Stimulated activated CD4-positive, alpha-beta T cell treated with anti-CD3 and anti-CD28 coated beads, Interleukin-1b, Interleukin-23, amount 100 ng/mL, for 4 hours (primary cell): ENCODE data around the gene GIPC1.
A peak's percentile ranks its signal among the peaks of the same experiment; 100 is the strongest.
"Not testable (repeated sequence)": the region's sequence is repeated elsewhere in the genome, so short reads cannot be mapped to it uniquely, and the experiment has no call there.

Experiments used
- DNase-seq, 2 donors: peaks; one replicate each; pipeline ENCODE4 v3.0.0-alpha.2; 2020; ENCODE audit warnings: low read depth in 2 of 2

GIPC1 gene, protein sequence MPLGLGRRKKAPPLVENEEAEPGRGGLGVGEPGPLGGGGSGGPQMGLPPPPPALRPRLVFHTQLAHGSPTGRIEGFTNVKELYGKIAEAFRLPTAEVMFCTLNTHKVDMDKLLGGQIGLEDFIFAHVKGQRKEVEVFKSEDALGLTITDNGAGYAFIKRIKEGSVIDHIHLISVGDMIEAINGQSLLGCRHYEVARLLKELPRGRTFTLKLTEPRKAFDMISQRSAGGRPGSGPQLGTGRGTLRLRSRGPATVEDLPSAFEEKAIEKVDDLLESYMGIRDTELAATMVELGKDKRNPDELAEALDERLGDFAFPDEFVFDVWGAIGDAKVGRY

GRCh38 chr19:14496029-14496833 lies at the start of gene GIPC1:
Gene GIPC1 (minus strand): TSS chr19:14496127. CDS start chr19:14482976, 13,151 bp downstream.
- peak; percentile 69 to 82 for DNase-seq

- no peak for DNase-seq
Observed at GRCh38 chr19:14545716-14546082, 49.8 kb upstream of the GIPC1 start.

GRCh38 chr19:14544977-14545715 lies 49.2 kb upstream of the GIPC1 start:
- no peak for DNase-seq

- DNase-seq = no peak
Observed at GRCh38 chr19:14544047-14544446, 48.1 kb upstream of the GIPC1 start.

GRCh38 chr19:14542711-14543328 lies 46.9 kb upstream of the GIPC1 start:
- DNase-seq = no peak

DNA sequence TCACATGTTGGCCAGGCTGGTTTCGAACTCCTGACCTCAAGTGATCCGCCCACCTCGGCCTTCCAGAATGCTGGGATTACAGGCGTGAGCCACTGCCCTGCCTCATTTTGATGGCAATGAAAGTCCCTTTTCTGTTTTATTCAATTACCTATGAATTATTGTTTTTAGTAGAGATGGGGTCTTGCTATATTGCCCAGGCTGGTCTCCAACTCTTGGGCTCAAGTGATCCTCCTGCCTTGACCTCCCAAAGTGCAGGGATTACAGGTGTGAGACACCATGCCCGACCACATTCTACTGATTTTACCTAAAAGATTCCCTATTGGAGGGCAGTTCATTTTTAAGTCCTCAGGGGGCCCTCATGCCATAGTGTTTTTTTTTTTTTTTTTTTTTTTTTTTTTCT lies 46.1 kb upstream of the GIPC1 start:
- DNase-seq = not testable (repeated sequence)

- no peak for DNase-seq
Observed at GRCh38 chr19:14540741-14541525, 45.0 kb upstream of the GIPC1 start.

GRCh38 chr19:14536926-14537692 lies 41.2 kb upstream of the GIPC1 start:
- DNase-seq = peak in 1 of 2 donors; percentile 31

DNA sequence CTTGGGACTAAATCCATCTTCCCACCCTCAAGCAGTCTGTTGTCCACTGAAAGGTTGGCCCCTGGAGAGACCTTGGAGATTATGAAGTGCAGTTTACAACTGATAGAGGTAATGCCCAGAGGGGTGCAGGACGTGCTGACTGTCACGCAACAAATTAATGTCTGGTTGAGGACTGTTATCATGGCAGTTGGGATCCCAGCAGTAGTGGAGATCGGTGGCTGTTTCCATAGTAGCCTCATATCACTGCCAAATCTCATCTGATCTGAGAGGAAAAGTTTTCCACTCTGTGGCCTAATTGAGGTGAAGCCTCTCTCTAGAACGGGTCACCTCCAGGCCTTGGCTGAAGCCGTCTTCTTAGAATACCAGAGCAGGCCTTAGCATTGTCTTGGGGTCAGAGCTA lies 37.5 kb upstream of the GIPC1 start:
- DNase-seq = no peak

DNA sequence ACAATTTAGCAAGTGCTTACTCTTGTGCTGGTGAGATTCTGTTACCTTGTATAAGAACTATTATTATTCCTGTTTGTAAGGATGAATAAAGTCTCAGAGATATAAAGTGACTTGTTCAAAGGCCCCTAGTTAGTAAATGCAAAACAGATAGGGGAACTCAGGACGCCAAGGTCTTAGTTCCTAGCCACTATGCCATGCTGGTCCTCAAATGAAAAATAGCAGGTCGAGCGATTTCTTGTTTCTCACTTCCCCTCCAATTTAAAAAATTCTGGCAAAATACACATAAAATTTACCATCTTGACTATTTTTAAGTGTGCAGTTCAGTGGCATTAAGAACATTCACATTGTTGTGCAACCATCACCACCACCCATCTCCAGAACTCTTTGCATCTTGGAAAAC lies 34.6 kb upstream of the GIPC1 start:
- DNase-seq = no peak

DNA sequence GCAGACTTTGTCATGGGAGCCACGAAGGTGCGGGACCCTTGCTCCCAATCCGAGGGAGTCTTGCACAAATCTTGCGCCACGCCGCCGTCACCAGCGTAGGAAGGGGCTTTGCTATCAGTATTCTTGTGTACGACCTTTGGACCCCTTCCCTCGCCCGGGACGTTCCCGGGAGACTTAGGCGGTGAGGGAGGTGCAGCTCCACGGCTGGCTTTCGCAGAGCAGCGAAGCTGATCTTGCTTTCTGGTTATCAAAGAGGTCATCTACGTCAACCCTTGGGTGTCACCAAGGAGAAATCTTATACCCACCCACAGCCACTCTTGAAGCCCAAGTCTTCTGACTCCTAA lies 34.0 kb upstream of the GIPC1 start:
- DNase-seq = no peak

DNA sequence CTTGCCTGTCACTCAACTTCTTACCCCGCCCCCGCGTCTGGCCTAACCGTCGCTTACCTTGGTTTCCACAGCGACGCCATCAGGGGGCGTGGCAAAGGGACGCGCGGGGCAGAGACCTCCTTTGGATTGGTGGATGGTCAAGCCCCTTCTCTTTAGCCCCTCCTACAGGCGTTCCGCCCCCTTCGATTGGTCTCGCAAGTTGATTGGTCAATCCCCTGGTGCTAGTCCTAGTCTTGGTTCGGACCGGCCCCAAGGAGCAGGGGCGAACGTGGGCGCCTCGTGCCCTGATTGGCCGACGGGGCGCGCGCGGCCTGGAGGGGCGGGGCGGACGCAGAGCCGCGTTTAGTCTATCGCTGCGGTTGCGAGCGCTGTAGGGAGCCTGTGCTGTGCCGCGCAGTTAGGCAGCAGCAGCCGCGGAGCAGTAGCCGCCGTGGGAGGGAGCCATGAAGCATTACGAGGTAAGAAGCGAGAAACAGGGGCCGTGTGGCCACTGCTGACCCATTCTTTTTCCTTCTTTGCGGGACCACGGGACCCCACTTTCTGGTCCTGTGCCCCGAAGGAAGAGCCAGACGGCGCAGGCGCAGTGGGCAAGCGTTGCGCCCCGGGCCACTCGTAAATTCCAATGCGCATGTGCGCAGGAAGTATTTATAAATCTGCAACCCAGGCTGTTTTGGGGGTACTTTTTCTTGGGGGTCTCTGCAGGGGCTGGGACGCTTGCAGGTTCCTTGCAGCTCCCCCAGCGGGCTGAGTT lies 33.5 kb upstream of the GIPC1 start, which contains the start of gene TECR:
TSS of gene TECR (plus strand) at position 341 of the 751 bp plus-strand sequence. CDS start at position 444, 103 bp downstream.
- peak; percentile 100 for DNase-seq

DNA sequence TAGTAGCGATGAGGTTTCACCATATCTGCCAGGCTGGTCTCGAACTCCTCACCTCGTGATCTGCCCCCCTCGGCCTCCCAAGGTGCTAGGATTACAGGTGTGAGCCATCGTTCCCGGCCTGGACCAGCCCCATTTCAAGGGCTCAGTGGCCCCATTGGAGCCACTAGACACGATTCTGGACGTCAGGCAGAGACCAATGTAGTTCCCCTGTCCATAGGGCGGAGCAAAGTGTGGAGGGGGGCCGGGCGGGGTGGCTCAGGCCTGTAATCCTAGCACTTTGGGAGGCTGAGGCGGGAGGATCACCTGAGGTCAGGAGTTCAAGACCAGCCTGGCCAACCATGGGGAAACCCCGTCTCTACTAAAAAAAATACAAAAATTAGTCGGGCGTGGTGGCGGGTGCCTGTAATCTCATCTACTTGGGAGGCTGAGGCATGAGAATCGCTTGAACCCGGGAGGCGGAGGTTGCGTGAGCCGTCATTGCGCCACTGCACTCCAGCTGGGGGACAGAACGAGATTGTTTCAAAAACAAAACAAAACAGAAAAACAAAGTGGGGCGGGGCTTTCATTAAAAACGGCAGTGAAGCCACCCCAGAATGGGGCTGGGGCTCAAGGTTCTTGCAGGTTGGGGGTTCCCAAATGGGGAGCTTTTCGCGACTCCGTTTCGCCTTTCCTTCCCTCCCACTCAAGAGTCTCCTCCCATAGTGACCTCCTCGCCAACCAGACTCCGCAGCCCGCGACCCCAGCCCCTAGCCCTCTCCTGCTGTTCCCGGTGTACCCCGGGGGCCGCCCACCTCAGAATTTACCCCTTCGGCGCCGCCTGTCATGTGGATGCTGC lies 32.7 kb upstream of the GIPC1 start:
- no peak for DNase-seq

GRCh38 chr19:14526423-14526822 lies 30.5 kb upstream of the GIPC1 start:
- no peak for DNase-seq

DNA sequence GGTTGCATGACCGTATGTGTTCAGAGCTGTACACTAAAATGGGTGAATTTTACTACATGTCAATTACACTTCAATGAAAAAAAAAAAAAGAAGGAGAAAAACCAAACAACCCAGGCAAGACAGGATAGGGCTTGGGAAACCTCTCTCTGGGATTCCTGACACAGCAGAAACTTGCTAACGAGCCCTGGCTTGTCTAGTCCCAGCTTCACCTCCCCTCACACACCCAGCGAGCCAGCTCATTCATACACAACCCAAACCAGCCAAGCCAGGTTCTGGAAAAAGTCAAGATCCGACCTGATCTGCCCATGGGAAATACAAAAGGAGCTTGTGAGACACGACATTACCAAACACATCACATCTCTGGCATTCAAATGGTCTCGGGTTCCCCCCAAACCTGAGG lies 29.8 kb upstream of the GIPC1 start:
- DNase-seq = no peak

GRCh38 chr19:14520543-14520942 lies 24.6 kb upstream of the GIPC1 start:
- DNase-seq = no peak

- peak in 1 of 2 donors; percentile 30 for DNase-seq
Observed at GRCh38 chr19:14519860-14520407, 24.0 kb upstream of the GIPC1 start.

- no peak for DNase-seq
Observed at GRCh38 chr19:14519245-14519859, 23.4 kb upstream of the GIPC1 start.
